ENCODE data around the gene NEUROD1.
"Not testable (repeated sequence)": the region's sequence is repeated elsewhere in the genome, so short reads cannot be mapped to it uniquely, and the experiment has no call there.

NEUROD1 gene

GRCh38 chr2:181680055-181680936, at the start of gene NEUROD1:
Gene NEUROD1 (minus strand): TSS chr2:181680517. CDS start chr2:181678860, 1,657 bp downstream.
- DNase-seq (ENCODE audit: low read depth, low spot score), result peak; percentile 36

DNA sequence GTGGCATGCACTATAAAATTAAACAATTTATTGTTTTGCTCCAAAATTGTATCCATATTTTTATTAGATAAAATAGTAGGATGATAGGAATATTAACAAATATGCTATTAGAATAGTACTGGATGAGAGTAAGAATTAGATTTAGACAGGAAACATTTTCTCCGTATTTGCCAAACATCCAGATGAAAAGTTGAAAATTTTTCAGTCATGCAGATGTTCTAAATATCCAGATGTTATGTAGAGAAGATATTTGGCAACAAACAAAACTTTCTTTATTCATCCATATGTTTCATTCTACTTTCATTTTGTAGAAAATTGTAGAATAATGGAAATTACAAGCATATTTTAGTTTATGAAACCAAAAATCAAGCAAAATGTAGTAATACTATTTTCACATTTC, 45.2 kb upstream of the NEUROD1 start:
- no peak for DNase-seq (ENCODE audit: low read depth, low spot score)

DNA sequence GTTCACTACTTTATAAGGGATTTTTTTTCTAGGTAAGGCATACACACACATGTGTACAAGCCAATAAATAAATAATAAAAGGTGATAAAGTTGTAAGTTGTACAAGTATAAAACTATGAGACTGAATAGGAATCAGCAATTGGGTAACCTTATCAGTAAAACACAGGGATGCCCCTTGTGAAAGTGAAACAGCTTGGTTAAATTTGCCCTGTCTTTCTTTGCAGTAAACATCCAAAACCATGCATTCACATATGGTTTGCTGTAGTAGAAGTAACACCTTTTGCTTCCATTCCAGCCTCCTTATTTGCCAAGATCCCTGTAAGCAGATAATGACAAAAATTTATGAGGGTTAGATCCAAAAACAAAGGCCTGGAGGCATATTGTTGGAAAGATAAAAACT, 44.3 kb upstream of the NEUROD1 start:
- DNase-seq (ENCODE audit: low read depth, low spot score), result no peak

- DNase-seq (ENCODE audit: low read depth, low spot score), result no peak
Measured at GRCh38 chr2:181723731-181724130, 43.4 kb upstream of the NEUROD1 start.

- peak; percentile 56 for DNase-seq (ENCODE audit: low read depth, low spot score)
Measured at GRCh38 chr2:181715033-181715630, 34.8 kb upstream of the NEUROD1 start.

GRCh38 chr2:181711051-181711450, 30.7 kb upstream of the NEUROD1 start:
- not testable (repeated sequence) for DNase-seq (ENCODE audit: low read depth, low spot score)

DNA sequence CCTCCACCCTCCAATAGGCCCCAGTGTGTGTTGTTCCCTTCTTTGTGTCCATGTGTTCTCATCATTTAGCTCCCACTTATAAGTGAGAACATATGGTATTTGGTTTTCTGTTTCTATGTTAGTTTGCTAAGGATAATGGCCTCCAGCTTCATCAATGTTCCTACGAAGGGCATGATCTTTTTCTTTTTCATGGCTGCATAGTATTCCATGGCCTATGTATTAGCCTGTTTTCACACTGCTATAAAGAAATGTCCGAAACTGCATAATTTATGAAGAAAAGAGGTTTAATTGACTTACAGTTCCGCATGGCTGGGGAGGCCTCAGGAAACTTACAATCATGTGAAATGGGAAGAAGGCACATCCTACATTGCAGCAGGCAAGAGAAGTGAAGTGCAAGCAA, 22.2 kb upstream of the NEUROD1 start:
- not testable (repeated sequence) for DNase-seq (ENCODE audit: low read depth, low spot score)

- DNase-seq (ENCODE audit: low read depth, low spot score), result no peak
Measured at GRCh38 chr2:181698223-181698622, 17.9 kb upstream of the NEUROD1 start.

- no peak for DNase-seq (ENCODE audit: low read depth, low spot score)
Measured at GRCh38 chr2:181697571-181697970, 17.3 kb upstream of the NEUROD1 start.

DNA sequence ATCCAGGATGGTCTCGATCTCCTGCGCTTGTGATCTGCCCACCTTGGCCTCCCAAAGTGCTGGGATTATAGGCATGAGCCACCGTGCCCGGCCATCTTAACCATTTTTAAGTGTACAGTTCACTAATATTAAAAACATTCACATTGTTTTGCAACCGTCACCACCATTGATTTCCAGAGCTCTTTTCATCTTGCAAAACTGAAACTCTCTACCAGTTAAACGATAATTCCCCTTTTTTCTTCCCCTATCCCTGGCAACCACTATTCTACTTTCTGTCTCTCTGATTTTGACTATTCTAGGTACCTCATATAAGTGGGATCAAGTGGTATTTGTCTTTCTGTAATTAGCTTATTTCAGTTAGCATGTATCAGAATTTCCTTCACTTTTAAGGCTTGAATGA, 16.8 kb upstream of the NEUROD1 start:
- no peak for DNase-seq (ENCODE audit: low read depth, low spot score)

GRCh38 chr2:181694271-181694670, 14.0 kb upstream of the NEUROD1 start:
- DNase-seq (ENCODE audit: low read depth, low spot score), result no peak

- DNase-seq (ENCODE audit: low read depth, low spot score), result no peak
Measured at GRCh38 chr2:181690860-181691259, 10.5 kb upstream of the NEUROD1 start.

GRCh38 chr2:181686576-181687185, 6.4 kb upstream of the NEUROD1 start:
- DNase-seq (ENCODE audit: low read depth, low spot score), result no peak

GRCh38 chr2:181685150-181685688, 4.9 kb upstream of the NEUROD1 start:
- DNase-seq (ENCODE audit: low read depth, low spot score), result peak; percentile 84

- DNase-seq (ENCODE audit: low read depth, low spot score), result no peak
Measured at GRCh38 chr2:181684454-181685149, 4.3 kb upstream of the NEUROD1 start.

DNA sequence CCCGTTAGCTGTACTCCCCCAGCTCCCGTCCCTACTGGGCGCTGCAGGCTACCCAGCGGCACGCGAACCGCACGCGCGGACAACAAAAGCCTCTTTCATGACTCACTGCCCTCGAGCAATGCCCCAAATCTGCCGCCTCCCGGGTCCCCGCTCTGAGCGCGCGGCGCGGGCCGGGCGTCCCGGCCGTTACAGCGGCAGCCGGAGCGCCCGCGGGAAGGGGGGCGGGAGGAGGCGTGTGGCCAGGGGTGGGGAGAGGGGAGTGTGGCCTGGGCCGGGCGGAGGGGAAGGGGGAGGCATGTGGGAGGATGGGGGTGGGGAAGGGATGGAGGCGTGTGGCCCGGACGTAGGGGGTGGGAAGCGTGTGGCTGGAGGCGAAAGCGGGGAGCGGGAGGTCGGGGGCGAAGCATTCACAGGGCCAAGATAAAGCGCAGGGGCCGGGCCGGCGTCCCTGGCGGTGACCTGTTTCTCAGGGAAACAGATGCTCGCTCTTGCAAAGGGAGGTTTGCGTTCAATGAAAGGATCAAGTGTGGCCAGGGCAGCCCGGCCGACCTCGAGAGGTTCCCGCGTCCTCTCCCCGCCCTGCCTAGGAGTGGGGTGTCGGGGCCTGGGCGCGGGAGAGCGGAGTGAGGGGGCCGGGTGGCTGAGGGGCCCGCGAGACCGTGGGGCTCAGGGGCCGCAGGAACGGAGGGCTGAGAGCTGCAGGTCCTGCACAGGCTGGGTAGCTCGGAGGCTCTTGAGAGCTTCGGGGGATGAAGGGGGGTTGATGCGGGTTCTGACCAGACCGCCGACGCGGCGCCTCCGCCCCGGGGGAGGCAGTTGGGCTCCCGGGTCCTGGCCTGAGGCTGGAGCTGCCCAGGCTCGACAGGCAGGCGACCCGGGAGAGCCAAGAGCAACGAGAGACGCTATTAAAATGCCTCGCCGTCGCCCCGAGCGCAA, 3.5 kb upstream of the NEUROD1 start:
- peak; percentile 72 for DNase-seq (ENCODE audit: low read depth, low spot score)

DNA sequence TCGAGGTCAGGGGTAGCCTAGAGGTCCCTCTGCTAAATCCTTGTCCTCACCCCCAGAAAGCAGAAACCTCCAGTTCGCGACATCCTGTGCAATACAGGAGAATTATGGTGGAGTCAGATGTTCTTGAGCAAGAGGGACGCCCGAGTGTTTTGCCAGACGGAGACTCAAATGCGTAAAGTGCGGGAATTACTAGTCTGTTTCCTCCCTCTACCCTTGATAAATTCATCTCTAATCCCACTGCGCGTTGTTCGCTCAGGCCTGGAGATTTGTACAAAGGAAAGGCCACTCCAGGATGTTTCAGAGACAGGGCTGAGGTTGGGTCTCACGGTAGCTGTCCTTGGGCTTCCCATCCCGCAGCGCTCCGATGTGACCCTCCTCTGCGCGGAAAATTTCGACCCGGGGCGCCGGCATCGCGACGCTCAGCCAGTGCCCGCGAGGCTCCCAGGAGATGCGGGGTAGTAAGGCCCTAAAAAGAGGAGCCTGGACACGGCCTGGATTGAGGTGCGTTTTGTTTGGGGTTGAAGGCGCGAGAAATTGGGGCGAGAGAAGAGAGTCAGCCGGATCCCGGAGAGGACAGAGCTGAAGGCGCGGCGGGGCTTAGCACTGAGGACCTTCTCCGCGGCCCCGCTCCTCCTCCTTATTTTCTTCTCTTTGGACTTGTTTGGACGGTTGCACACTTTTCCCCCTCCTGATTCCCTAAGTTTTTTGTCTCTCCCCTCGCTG, 2.6 kb upstream of the NEUROD1 start:
- DNase-seq (ENCODE audit: low read depth, low spot score), result no peak

DNA sequence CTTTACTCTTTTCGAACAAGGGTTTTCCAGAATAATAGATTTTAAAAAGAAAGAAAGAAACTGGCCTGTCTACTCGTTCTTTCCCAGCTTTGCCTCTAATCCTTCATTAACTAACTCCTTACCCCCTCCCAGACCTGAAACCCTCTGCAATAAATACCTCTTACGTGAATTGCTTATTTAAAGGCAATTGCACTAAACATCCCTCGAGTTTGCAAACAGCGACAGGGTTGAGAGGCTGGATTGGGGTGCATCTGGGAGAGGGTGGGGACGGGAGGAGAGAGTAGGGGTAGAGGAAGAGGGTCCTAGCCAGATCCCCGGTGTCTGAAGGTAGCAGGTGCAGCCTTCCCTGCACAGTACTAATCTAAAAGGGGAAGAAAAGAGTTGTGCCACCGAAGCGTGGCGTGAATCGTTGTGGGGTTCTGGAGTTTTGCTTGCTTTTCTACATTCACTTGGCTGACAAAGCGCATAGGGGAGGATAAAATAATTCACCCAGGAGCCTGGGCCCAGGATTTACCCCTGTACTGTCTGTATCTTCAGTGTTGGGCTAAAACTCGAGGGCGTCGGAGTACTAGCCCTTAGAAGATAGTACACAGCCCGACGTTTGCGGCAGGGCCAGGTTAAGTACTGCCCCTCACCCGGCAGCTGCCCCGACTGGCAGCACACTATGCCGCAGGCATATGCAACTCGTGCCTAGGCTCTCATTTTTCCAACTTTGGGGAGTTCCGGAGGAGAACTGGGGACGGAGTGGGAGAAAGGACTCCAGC, 1.9 kb upstream of the NEUROD1 start:
- DNase-seq (ENCODE audit: low read depth, low spot score), result no peak

All from ELF-1 (cell line).